Measurements from ENCODE around the gene VEZT. TPM values are rescaled to one million over a fixed set of nuclear protein-coding genes. Genes with fewer than 3 reads are reported as not detected.
"Not testable (repeated sequence)": the region's sequence is repeated elsewhere in the genome, so short reads cannot be mapped to it uniquely, and the experiment has no call there.

The VEZT gene
- total RNA-seq, 4 donors from 2014 or later = 64.0 to 117 (median 70.9) TPM

GRCh38 chr12:95238150-95238549 is 20.5 kb downstream of the VEZT start:
- H3K36me3 ChIP-seq = peaks cover 5% of the 10 kb centered on the region
- H3K9me3 ChIP-seq = no peaks in the 10 kb centered on the region
- no peak for DNase-seq (ENCODE audit: low spot score in 2 of 2)
- H3K27ac ChIP-seq = no peak overlapping the region
- 78% methylated on average over 1 of the region's 1 CpG for WGBS
- TF ChIP-seq POLR2AphosphoS5 (IDR thresholded peaks at IDR 0.05) (no peak), POLR2A (IDR thresholded peaks at IDR 0.05) (no peak), EP300 (IDR thresholded peaks at IDR 0.05) (no peak), CTCF (IDR thresholded peaks at IDR 0.05) (no peak)
- no peak overlapping the region for H3K4me3 ChIP-seq
- peaks cover 16% of the 10 kb centered on the region for H3K4me1 ChIP-seq
- H3K27me3 ChIP-seq = no peaks in the 10 kb centered on the region

GRCh38 chr12:95239216-95239615 is 21.6 kb downstream of the VEZT start:
- peaks cover 13% of the 10 kb centered on the region for H3K36me3 ChIP-seq
- DNase-seq (ENCODE audit: low spot score in 2 of 2) = no peak
- no peak overlapping the region for H3K27ac ChIP-seq
- no peaks in the 10 kb centered on the region for H3K27me3 ChIP-seq
- no peak overlapping the region for H3K4me3 ChIP-seq
- H3K9me3 ChIP-seq = no peaks in the 10 kb centered on the region
- TF ChIP-seq POLR2A (IDR thresholded peaks at IDR 0.05) (no peak), CTCF (IDR thresholded peaks at IDR 0.05) (no peak), POLR2AphosphoS5 (IDR thresholded peaks at IDR 0.05) (no peak), EP300 (IDR thresholded peaks at IDR 0.05) (no peak)
- H3K4me1 ChIP-seq = peaks cover 16% of the 10 kb centered on the region

GRCh38 chr12:95239835-95240234 is 22.2 kb downstream of the VEZT start:
- not testable (repeated sequence) for H3K4me3 ChIP-seq; H3K9me3 ChIP-seq; H3K27ac ChIP-seq; DNase-seq (ENCODE audit: low spot score in 2 of 2); H3K27me3 ChIP-seq
- 93% methylated on average over 2 of the region's 2 CpGs for WGBS
- Histone ChIP-seq H3K4me1 (peaks cover 16% of the 10 kb centered on the region), H3K36me3 (peaks cover 13% of the 10 kb centered on the region)

GRCh38 chr12:95240556-95240955 is 22.9 kb downstream of the VEZT start:
- no peak for DNase-seq (ENCODE audit: low spot score in 2 of 2)
- Histone ChIP-seq H3K9me3 (no peaks in the 10 kb centered on the region), H3K4me1 (peaks cover 16% of the 10 kb centered on the region), H3K36me3 (peaks cover 13% of the 10 kb centered on the region), H3K27ac (no peak overlapping the region), H3K4me3 (no peak overlapping the region), H3K27me3 (no peaks in the 10 kb centered on the region)
- TF ChIP-seq POLR2A (IDR thresholded peaks at IDR 0.05) (no peak), EP300 (IDR thresholded peaks at IDR 0.05) (no peak), POLR2AphosphoS5 (IDR thresholded peaks at IDR 0.05) (no peak), CTCF (IDR thresholded peaks at IDR 0.05) (no peak)
- 71% methylated on average over 2 of the region's 2 CpGs for WGBS

- peaks cover 13% of the 10 kb centered on the region for H3K36me3 ChIP-seq
- 93% methylated on average over 6 of the region's 6 CpGs for WGBS
- not testable (repeated sequence) for H3K4me3 ChIP-seq; DNase-seq (ENCODE audit: low spot score in 2 of 2); H3K27ac ChIP-seq; H3K27me3 ChIP-seq; H3K9me3 ChIP-seq
- peaks cover 16% of the 10 kb centered on the region for H3K4me1 ChIP-seq
These were observed 23.5 kb downstream of the VEZT start for GRCh38 chr12:95241138-95241537.

- H3K27ac ChIP-seq = no peak overlapping the region
- no peaks in the 10 kb centered on the region for H3K27me3 ChIP-seq
- H3K4me1 ChIP-seq = peaks cover 23% of the 10 kb centered on the region
- TF ChIP-seq EP300 (IDR thresholded peaks at IDR 0.05) (no peak), POLR2AphosphoS5 (IDR thresholded peaks at IDR 0.05) (no peak), CTCF (IDR thresholded peaks at IDR 0.05) (no peak)
- no peak for DNase-seq (ENCODE audit: low spot score in 2 of 2)
- H3K9me3 ChIP-seq = no peaks in the 10 kb centered on the region
- no peak overlapping the region for H3K4me3 ChIP-seq
- peaks cover 13% of the 10 kb centered on the region for H3K36me3 ChIP-seq
- WGBS = 83% methylated on average over 4 of the region's 4 CpGs
These were observed 24.3 kb downstream of the VEZT start for GRCh38 chr12:95241761-95242506.

All from suprapubic skin (tissue), 4 donors.